Mesenchymal stem cell (in vitro differentiated cells and primary cell): ENCODE data around the gene KTN1.

Experiments used
- DNase-seq: peaks from one replicate; pipeline ENCODE4 v3.0.0-alpha.2; 2013
- H2AFZ ChIP-seq: one replicate; pipeline ENCODE4 v1.6.1; 2013; ENCODE audit warnings: low read depth, mild to moderate bottlenecking, control low read depth, inconsistent platforms, low read length, moderate library complexity
- H2AK5ac ChIP-seq: 2 replicates; pipeline ENCODE4 v1.6.1; 2013; ENCODE audit warnings: low read length, moderate library complexity, mild to moderate bottlenecking, inconsistent platforms; ENCODE audit not compliant: severe bottlenecking
- H2BK120ac ChIP-seq: one replicate; pipeline ENCODE4 v1.6.1; 2013; ENCODE audit warnings: low read depth, mild to moderate bottlenecking, inconsistent platforms, low read length, moderate library complexity
- H2BK12ac ChIP-seq, 2 experiments: one replicate each; pipeline ENCODE4 v1.6.1; 2013; ENCODE audit warnings: inconsistent platforms in 2 of 2, low read length in 2 of 2, mild to moderate bottlenecking in 2 of 2, moderate library complexity in 2 of 2, control low read depth in 1 of 2
- H2BK15ac ChIP-seq: one replicate; pipeline ENCODE4 v1.6.1; 2013; ENCODE audit warnings: mild to moderate bottlenecking, low read depth, inconsistent platforms; ENCODE audit not compliant: poor library complexity, severe bottlenecking
- H2BK5ac ChIP-seq: 2 replicates; pipeline ENCODE4 v1.6.1; 2013; ENCODE audit warnings: low read depth, mild to moderate bottlenecking, low read length, control low read depth, inconsistent platforms; ENCODE audit not compliant: poor library complexity, severe bottlenecking
- H3K14ac ChIP-seq, 2 experiments: one replicate each; pipeline ENCODE4 v1.6.1; 2013; ENCODE audit warnings: inconsistent platforms in 2 of 2, low read length in 2 of 2, control low read depth in 1 of 2, mild to moderate bottlenecking in 1 of 2, moderate library complexity in 1 of 2
- H3K18ac ChIP-seq, 2 experiments: one replicate each; pipeline ENCODE4 v1.6.1; 2013; ENCODE audit warnings: inconsistent platforms in 2 of 2, low read length in 2 of 2, control low read depth in 1 of 2, low read depth in 1 of 2, mild to moderate bottlenecking in 1 of 2
- H3K23ac ChIP-seq, 2 experiments: one replicate each; pipeline ENCODE4 v1.6.1; 2013; ENCODE audit warnings: inconsistent platforms in 2 of 2, low read length in 2 of 2, mild to moderate bottlenecking in 2 of 2, moderate library complexity in 2 of 2, control low read depth in 1 of 2
- H3K27ac ChIP-seq: 2 replicates; pipeline ENCODE4 v1.5.1; 2013; ENCODE audit warnings: mild to moderate bottlenecking, moderate library complexity, low read length, control low read depth, inconsistent platforms; ENCODE audit not compliant: poor library complexity, severe bottlenecking
- H3K27me3 ChIP-seq, 2 experiments: 2 replicates each; pipeline versions ENCODE4 v1.6.1 to v1.7.0; 2013; ENCODE audit warnings: low read length in 2 of 2, mild to moderate bottlenecking in 2 of 2, moderate library complexity in 2 of 2, control low read depth in 1 of 2, inconsistent platforms in 1 of 2; ENCODE audit not compliant: control insufficient read depth in 1 of 2, insufficient read depth in 1 of 2
- H3K36me3 ChIP-seq, 2 experiments: 2 replicates each; pipeline versions ENCODE4 v1.6.1 to v1.7.0; 2013; ENCODE audit warnings: low read length in 2 of 2, control low read depth in 1 of 2, inconsistent platforms in 1 of 2, low read depth in 1 of 2, mild to moderate bottlenecking in 1 of 2; ENCODE audit not compliant: insufficient read depth in 2 of 2, control insufficient read depth in 1 of 2
- H3K4ac ChIP-seq, 2 experiments: one replicate each; pipeline ENCODE4 v1.6.1; 2013; ENCODE audit warnings: inconsistent platforms in 2 of 2, low read length in 2 of 2, mild to moderate bottlenecking in 2 of 2, moderate library complexity in 2 of 2, control low read depth in 1 of 2, low read depth in 1 of 2
- H3K4me1 ChIP-seq: 2 replicates; pipeline ENCODE4 v1.6.1; 2013; ENCODE audit warnings: low read depth, low read length, control low read depth; ENCODE audit not compliant: control insufficient read depth, insufficient read depth
- H3K4me2 ChIP-seq: 2 replicates; pipeline ENCODE4 v1.6.1; 2013; ENCODE audit warnings: low read length, mild to moderate bottlenecking, inconsistent platforms; ENCODE audit not compliant: poor library complexity, severe bottlenecking
- H3K4me3 ChIP-seq, 2 experiments: 2 replicates each; pipeline versions ENCODE4 v1.5.1 to v1.7.0; 2013; ENCODE audit warnings: low read length in 2 of 2, mild to moderate bottlenecking in 2 of 2, control low read depth in 1 of 2, low read depth in 1 of 2; ENCODE audit not compliant: insufficient read depth in 1 of 2
- H3K79me1 ChIP-seq: replicated peaks from 2 replicates; pipeline ENCODE4 v1.6.1; 2013; ENCODE audit warnings: mild to moderate bottlenecking, control low read depth, low read length, inconsistent platforms; ENCODE audit not compliant: poor library complexity, severe bottlenecking
- H3K9ac ChIP-seq: 2 replicates; pipeline ENCODE4 v1.7.0; 2013; ENCODE audit warnings: mild to moderate bottlenecking, low read length, moderate library complexity
- H3K9me3 ChIP-seq: 2 replicates; pipeline ENCODE4 v1.7.0; 2013; ENCODE audit warnings: mild to moderate bottlenecking, low read length; ENCODE audit not compliant: control insufficient read depth
- H4K8ac ChIP-seq: one replicate; pipeline ENCODE4 v1.6.1; 2013; ENCODE audit warnings: inconsistent platforms, mild to moderate bottlenecking, low read length, moderate library complexity
- H4K91ac ChIP-seq: one replicate; pipeline ENCODE4 v1.6.1; 2013; ENCODE audit warnings: mild to moderate bottlenecking, low read length, inconsistent platforms
- WGBS: methylation state at CpG from one replicate; pipeline ENCODE4 v1.1.7; 2013; ENCODE audit warnings: mixed read lengths; 5-methylcytosine and 5-hydroxymethylcytosine counted together

Gene KTN1

DNA sequence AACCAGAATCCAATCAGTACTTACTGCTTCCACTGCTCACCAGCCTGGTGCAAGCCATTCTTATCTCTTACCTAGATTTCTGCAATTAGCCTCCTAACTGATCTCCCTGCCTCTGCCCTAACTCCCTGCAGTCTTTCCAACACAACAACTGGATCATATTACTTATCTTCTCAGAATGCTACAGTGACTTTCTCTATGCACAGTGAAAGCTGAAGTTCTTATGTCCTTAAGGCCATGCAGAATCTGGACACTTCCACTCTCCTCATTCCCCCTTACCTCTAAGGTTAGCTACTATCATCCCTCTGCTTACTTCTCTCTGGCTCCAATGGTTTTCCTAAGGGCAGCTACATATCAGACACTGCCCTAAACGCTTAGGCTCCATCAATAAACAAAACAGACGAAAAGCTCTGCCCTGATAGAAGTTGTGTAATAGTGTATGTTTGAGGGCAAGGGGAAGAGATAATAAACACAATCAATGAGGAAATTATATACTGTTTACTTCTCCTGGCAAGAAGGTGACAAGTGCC is 4.0 kb downstream of the KTN1 start:
- peaks cover 2% of the 10 kb centered on the region for H3K4me1 ChIP-seq
- H3K4ac ChIP-seq, result no peak overlapping the region
- H3K14ac ChIP-seq, result no peak overlapping the region
- peak overlapping the region; percentile 18 for H3K9ac ChIP-seq
- H2AK5ac ChIP-seq, result no peak overlapping the region
- H3K79me1 ChIP-seq, result peaks cover under 1% of the 10 kb centered on the region
- H2BK15ac ChIP-seq, result no peak overlapping the region
- no peak overlapping the region for H2BK120ac ChIP-seq
- H3K27me3 ChIP-seq, result no peaks in the 10 kb centered on the region
- no peaks in the 10 kb centered on the region for H3K36me3 ChIP-seq
- no CpG with 5 or more reads among the region's 2 CpGs for WGBS
- no peak overlapping the region for H4K91ac ChIP-seq
- no peak overlapping the region for H3K27ac ChIP-seq
- no peak overlapping the region for H3K23ac ChIP-seq
- no peaks in the 10 kb centered on the region for H3K9me3 ChIP-seq
- H2AFZ ChIP-seq, result no peak overlapping the region
- no peak overlapping the region for H2BK5ac ChIP-seq
- peak overlapping the region in 1 of 2 experiments; percentile 38 for H3K4me3 ChIP-seq
- no peak overlapping the region for H3K18ac ChIP-seq
- peak; percentile 41 for DNase-seq
- no peak overlapping the region for H3K4me2 ChIP-seq
- no peak overlapping the region for H4K8ac ChIP-seq
- no peak overlapping the region for H2BK12ac ChIP-seq

DNA sequence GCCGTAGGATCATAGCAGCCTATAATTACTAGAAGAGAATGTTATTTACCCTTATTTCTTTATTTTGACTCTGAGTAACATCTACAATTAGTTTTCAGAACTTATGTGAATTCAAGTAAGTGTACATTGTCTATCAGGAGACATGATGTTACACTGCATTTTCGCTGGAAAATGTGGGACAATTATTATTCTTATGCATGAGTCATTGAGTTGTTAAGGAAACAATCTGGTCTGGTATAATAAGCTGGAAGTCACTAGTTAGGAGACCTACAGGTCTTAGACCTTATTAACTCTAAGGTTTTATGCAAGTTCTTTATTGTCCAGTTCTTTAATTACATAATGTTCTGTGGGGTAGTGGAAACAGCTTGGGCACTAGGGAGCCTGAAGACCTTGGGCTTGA is 5.8 kb downstream of the KTN1 start:
- H3K4me1 ChIP-seq, result peaks cover 2% of the 10 kb centered on the region
- no peak overlapping the region for H4K8ac ChIP-seq
- no peak overlapping the region for H2BK12ac ChIP-seq
- no peak overlapping the region for H2BK120ac ChIP-seq
- H3K27ac ChIP-seq, result no peak overlapping the region
- H3K4me2 ChIP-seq, result no peak overlapping the region
- H2AFZ ChIP-seq, result no peak overlapping the region
- 5% methylated on average over 1 of the region's 2 CpGs for WGBS
- H2AK5ac ChIP-seq, result no peak overlapping the region
- no peak overlapping the region for H3K14ac ChIP-seq
- H3K4me3 ChIP-seq, result peak overlapping the region in 1 of 2 experiments; percentile 28
- H3K4ac ChIP-seq, result no peak overlapping the region
- no peaks in the 10 kb centered on the region for H3K79me1 ChIP-seq
- no peak overlapping the region for H2BK15ac ChIP-seq
- no peak overlapping the region for H2BK5ac ChIP-seq
- H3K27me3 ChIP-seq, result no peaks in the 10 kb centered on the region
- no peak overlapping the region for H3K18ac ChIP-seq
- no peak overlapping the region for H3K23ac ChIP-seq
- DNase-seq, result peak; percentile 68
- no peaks in the 10 kb centered on the region for H3K9me3 ChIP-seq
- no peaks in the 10 kb centered on the region for H3K36me3 ChIP-seq
- peak overlapping the region; percentile 38 for H3K9ac ChIP-seq
- H4K91ac ChIP-seq, result no peak overlapping the region

DNA sequence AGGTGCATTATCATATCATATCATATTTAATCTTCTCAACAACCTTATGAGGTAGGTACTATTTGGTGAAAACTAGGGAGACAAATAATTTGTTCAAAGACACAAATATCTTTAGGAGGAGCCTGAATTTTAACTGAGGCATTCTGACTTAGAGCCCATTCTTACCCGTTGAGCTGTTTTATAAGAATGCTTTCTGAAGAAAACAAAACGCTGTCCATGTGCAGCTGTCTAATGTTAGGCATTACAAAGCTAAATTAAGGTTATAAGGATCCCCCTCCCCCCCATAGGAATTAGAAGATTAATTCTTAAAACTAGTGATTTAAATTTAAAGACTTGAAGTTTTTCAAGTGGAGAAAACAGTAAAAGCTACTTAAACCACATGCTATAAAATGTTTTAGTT is 6.4 kb downstream of the KTN1 start:
- Histone ChIP-seq H2BK15ac (no peak overlapping the region), H3K27ac (no peak overlapping the region), H3K9me3 (no peaks in the 10 kb centered on the region), H3K79me1 (no peaks in the 10 kb centered on the region), H3K27me3 (no peaks in the 10 kb centered on the region), H2BK12ac (no peak overlapping the region), H2AFZ (no peak overlapping the region), H3K4me3 (peak overlapping the region in 1 of 2 experiments; percentile 28), H3K23ac (no peak overlapping the region), H3K4ac (no peak overlapping the region), H3K36me3 (peaks cover 0 to 3% of the 10 kb centered on the region in 2 experiments), H4K91ac (no peak overlapping the region), H3K9ac (no peak overlapping the region), H3K4me2 (no peak overlapping the region), H4K8ac (no peak overlapping the region), H2AK5ac (no peak overlapping the region), H3K18ac (no peak overlapping the region), H2BK5ac (no peak overlapping the region), H2BK120ac (no peak overlapping the region), H3K4me1 (peaks cover 2% of the 10 kb centered on the region), H3K14ac (no peak overlapping the region)
- DNase-seq, result no peak
- 100% methylated on average over 1 of the region's 2 CpGs for WGBS

DNA sequence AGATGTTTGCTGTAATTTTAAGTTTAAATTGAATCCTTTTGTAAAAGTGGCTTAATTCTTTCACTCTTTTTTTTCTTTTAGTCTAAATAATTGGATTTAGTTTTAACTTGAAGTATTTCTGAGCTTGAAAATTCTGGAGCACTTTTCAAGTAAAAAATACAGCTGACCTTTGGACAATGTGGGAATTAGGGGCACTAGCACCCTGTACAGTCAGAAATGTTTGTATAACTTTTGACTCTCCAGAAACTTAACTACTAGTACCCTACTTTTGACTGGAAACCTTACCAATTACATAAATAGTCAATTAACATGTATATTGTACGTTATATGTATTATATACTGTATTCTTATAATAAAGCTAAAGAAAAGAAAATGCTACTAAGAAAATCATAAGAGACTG is 7.8 kb downstream of the KTN1 start:
- peaks cover 0 to 3% of the 10 kb centered on the region in 2 experiments for H3K36me3 ChIP-seq
- H2BK12ac ChIP-seq, result no peak overlapping the region
- H3K9ac ChIP-seq, result peak overlapping the region; percentile 33
- H3K4me1 ChIP-seq, result peaks cover 2% of the 10 kb centered on the region
- no peak overlapping the region for H3K14ac ChIP-seq
- no peak overlapping the region for H2AFZ ChIP-seq
- no peak for DNase-seq
- no peak overlapping the region for H2BK15ac ChIP-seq
- no CpG with 5 or more reads among the region's 1 CpG for WGBS
- H3K4me2 ChIP-seq, result no peak overlapping the region
- no peak overlapping the region for H3K23ac ChIP-seq
- no peaks in the 10 kb centered on the region for H3K27me3 ChIP-seq
- no peak overlapping the region for H3K4ac ChIP-seq
- H2AK5ac ChIP-seq, result no peak overlapping the region
- H4K91ac ChIP-seq, result no peak overlapping the region
- H4K8ac ChIP-seq, result no peak overlapping the region
- H3K9me3 ChIP-seq, result no peaks in the 10 kb centered on the region
- H3K18ac ChIP-seq, result no peak overlapping the region
- H2BK120ac ChIP-seq, result no peak overlapping the region
- H3K79me1 ChIP-seq, result no peaks in the 10 kb centered on the region
- no peak overlapping the region for H3K27ac ChIP-seq
- peak overlapping the region in 1 of 2 experiments; percentile 19 for H3K4me3 ChIP-seq
- no peak overlapping the region for H2BK5ac ChIP-seq
